Activated naive CD4-positive, alpha-beta T cell (primary cell): ENCODE data around the gene BIRC5.

Experiments used
- DNase-seq, 4 experiments: peaks; one replicate each; lab custom pipeline; 2025; lab: John Stamatoyannopoulos, UW

The BIRC5 gene

GRCh38 chr17:78256707-78257591, 42.9 kb downstream of the BIRC5 start:
- DNase-seq: no peak

- DNase-seq: peak in 1 of 4 experiments; percentile 38
These were observed 43.8 kb downstream of the BIRC5 start for GRCh38 chr17:78257810-78258322.

DNA sequence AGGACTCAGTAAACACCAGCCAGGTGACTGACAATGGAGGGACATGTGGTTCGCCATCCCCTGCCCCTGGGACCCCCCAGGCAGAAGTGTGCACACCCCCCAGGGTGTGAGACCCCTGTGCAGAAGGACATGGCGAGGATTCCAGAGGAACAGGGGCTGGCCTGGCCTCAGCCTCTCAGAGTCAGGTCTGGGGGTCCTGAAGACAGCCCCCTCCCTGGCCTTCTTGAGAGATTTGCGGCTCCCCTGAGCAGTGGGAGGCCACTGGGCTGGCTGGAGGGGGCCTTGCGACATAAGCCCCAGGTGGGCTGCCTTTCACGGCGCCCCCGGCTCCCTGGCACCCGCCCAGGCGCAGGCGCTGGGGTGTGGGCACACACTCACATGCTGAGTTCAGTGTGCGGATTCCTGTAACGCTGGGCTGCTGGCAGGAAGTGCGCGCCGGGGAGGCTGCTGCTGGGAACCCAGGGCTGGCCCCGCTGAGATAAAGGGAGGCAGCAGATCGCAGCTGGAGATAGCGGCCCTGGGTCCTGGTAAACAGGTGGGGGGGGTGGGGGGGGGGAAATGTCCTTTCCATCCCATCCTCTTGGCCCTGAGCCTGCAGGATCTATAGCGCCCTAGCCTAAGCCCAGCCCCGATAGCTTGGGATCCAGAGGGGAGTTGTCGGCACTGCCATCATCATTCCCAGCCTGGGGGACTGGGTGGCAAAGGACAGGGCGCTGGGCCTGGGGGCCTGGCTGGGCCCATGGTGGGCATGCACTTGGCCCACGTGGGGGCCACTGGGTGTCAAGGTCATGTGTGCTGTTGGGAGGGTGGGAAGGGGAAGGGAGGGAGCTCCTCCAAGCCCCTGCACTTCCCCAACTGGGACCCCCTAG, 44.5 kb downstream of the BIRC5 start:
- DNase-seq: peak in 3 of 4 experiments; percentile 40 to 87 (median 76)

DNA sequence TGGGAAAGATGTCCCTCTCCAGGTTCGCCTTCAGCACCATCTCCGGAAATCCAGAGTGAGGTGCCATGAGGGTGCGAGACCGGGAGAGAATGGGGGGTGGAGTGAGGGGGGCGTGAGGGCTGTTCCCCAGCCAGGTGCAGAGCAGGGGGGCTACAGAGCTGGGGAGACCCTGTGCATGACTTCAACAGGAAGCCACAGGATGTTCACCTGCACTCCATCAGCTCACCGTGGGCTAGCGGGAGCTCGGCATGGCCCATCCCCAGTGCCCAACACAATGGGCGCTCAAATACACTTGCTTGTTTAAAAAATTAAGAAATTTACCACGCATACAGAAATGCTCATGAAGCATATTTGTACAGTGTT, 45.1 kb downstream of the BIRC5 start:
- DNase-seq: peak in 1 of 4 experiments; percentile 17

- peak in 1 of 4 experiments; percentile 21 for DNase-seq
These were observed 49.1 kb downstream of the BIRC5 start for GRCh38 chr17:78263063-78263735.

DNA sequence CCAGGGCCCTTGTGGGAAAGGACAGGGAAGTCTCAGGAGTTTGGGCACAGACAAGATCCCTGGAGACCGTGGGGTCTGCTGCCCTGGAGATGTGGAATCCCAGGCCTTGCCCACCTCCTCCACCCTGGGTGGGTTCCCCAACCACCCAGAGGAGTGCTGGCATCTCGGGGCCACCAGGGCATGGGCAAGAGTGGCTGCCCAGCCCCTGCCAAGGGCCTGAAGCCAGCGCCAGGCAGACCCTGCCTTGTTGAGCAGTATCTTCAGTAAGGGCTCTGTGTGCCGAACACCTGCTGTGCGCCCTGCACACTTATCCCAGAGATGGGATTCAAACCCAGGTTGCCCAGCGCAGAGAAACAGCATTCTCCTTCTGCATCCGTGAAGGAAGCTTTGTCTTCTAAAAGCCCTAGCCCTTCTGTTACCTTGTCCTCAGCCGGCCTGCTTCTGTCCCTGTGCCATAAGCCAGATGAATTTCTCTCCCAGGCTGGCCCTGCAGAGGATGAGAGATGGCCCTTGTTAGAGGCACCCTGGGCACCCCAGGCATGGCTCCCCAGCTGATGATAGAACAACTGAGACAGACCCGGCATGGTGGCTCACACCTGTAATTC, 49.8 kb downstream of the BIRC5 start:
- no peak for DNase-seq

DNA sequence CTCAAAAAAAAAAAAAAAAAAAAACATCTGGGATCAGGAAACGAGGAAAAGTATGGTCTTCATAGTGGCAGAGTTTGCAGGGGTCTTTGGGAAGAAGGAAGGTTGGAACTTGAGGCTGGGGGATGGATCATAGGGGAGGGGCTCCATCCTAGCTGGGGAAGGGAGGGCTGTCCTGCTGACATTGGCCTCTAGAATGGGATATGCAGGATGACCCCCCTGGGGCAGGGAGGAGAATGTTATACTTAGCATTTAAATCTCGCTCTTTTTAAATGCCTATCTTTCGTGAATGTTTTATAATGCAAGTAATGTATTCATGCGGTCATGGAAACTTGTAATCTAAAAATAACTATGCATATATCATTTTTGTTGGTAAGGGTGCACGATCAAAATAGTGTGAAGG, 50.5 kb downstream of the BIRC5 start:
- no peak for DNase-seq

DNA sequence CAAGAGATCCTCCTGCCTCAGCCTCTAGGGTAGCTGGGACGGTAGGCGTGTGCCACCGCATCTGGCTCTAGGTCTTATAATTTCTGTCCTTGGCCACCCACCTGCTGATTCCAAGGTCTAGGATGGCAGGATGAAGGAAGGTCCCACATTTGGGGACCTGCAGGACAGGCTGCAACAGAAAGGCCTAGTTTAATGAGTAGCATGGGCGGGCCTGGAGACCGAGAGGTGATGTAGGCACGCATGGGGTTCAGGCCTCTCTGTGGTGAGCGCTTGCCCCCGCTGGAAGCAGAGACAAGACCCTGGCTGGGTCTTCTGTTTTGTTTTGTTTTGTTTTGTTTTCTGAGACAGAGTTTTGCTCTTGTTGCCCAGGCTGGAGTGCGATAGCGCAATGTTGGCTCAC, 51.1 kb downstream of the BIRC5 start:
- no peak for DNase-seq

DNA sequence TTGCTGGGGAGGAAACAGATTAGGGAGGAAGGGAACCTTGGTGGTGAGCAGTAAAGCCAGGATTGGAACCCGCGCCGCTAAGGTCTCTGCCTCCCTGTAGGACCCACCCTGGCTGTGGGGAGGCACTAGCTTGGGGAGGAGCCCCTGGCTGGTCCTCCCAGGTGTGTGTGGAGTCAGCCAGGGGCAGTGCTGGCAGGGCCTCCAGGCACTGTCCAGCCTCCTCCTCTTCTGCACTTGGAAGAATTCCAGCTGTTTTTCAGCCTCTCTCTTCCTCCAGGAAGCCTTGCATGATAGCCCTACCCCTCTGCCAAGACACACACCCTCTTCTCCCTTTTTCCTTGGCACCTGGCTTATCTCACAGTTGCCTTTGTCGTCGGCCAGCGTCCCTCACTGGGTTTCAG, 52.2 kb downstream of the BIRC5 start:
- no peak for DNase-seq

GRCh38 chr17:78266771-78267170, 52.7 kb downstream of the BIRC5 start:
- no peak for DNase-seq

DNA sequence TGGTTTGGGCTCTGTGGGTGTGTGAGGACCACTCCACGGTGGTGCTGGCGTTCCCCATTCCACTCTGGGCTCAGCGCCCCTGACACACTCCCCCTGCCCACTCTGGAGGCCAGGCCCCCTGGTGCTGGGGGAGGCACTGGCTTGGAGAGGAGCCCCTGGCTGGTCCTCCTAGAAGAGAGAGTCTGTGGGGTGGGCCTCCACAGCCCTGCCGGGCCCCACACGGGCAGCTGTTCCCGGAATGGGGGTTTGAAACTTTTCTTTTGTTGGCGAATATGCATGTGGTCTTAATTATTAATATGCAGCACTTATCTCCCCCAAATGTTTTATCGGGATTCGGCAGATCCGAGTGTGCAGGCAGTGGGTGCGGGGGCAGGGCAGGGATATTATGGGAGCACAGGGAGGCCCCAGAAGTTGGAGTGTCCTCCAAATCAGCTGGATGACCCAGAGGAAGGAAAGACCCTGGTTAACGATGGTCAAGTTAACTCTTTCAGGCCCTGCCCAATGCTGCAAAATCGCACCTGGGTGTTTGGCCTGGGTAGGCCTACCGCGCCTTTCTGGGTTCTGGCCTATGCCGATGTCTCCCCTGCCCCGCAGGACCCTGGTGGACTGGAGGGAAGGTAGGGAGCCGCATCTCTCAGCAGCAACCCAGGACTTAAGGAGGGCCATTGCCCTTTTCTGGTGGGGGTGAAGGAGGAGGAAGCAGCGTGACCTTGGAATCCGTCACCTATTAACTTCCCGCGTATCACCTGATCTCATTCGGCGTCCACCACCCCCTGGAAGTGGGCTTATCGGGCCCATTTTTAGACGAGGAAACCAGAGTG, 53.4 kb downstream of the BIRC5 start:
- DNase-seq: no peak

GRCh38 chr17:78268191-78268874, 54.3 kb downstream of the BIRC5 start:
- DNase-seq: no peak

GRCh38 chr17:78268951-78269905, 55.2 kb downstream of the BIRC5 start:
- DNase-seq: no peak

GRCh38 chr17:78269955-78270381, 55.9 kb downstream of the BIRC5 start:
- DNase-seq: no peak

DNA sequence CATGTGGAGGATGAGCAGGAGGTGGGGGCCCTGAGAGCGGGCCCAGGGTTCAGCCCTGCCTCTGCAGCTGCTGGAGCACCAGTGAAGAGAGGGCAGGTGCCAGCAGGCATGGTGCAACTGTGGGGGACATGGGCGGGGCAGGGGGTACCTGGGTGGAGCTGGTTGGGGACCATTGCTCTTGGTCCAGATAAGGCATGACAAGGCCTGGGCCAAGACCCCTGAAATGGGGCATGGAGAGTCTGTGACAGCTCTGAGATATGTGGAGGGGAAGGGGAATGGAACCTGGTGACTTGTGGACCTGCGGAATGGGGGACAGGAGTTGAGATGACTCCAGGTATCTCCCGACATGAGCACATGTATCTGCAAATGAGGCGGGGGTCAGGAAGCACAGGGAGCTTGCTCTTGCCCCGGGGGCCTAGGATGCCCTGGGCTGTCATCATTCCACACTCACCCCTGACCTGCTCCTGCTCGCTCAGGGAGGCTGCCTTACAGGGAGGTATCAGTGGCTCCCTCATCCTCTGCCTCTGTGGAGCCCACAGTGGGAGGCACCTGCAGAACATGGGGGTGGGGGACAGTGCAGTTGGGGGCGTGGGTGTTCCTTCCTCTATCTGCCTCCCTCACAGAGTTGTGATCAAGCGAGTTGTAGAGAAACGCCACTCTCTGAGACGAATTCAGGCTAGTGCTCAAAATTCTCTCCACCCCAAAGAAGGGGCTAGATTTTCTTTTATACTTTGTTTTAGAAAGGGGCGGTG, 57.5 kb downstream of the BIRC5 start:
- DNase-seq: no peak

- peak in 3 of 4 experiments; percentile 33 to 69 (median 50) for DNase-seq
These were observed 58.3 kb downstream of the BIRC5 start for GRCh38 chr17:78272181-78272913.

DNA sequence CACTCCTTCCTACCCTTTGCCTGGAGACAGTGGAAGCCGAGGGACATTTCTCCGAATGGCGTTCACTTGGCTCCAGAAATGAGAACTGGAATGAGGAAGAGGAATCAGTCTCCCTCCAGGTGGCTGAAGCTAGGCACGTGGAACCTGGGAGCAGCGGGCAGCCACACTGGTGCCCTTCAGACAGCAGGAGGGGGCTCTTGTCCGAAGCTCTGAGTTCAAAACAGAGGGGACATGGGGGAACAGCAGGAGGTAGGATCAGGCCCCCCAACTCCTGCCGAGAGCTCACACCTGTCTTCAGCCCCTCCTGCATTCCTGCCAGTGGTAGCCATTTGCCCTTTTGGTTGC, 58.8 kb downstream of the BIRC5 start:
- DNase-seq: no peak

DNA sequence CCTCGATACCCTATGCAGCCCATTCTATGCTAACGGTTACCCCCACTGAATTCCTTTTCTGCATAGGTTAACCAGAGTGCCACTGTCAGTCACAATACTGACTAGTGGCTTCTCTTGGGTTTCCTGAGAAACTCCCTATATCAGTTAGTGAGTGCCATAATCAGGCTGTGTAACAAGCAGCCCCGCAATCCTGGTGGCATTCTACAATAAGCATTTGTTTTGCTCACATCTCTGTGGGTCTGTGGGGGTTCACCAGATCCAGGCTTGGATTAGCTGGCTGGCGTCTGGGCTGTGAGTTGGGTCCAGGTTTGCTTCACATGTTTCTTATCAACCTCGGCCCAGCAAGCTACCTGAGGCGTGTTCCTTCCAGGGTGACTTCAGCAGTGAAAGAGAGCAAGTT, 59.8 kb downstream of the BIRC5 start:
- no peak for DNase-seq
